AG04449 (cell line): ENCODE measurements around the gene STX5.

Experiments used
- CTCF ChIA-PET: fragments of 350-600 bp; formaldehyde crosslinking; extraction: SDS; loops from one replicate; lab custom pipeline; 2021; ENCODE audit warnings: antibody characterized with exemption; lab: Yijun Ruan, JAX
- POLR2A ChIA-PET: fragments of 400-600, 350-600 bp; formaldehyde crosslinking; extraction: SDS; loops from one replicate; lab custom pipeline; 2020; ENCODE audit warnings: antibody characterized with exemption, inconsistent platforms; lab: Yijun Ruan, JAX
- DNase-seq: peaks from one replicate; pipeline ENCODE4 v3.0.0-alpha.2; 2010; ENCODE audit warnings: low read depth, low spot score
- H3K4me3 ChIP-seq: 2 replicates; pipeline ENCODE4 v1.5.1; 2011; ENCODE audit warnings: low read depth, mild to moderate bottlenecking, control low read depth, low read length
- TF ChIP-seq, protein P1 (sequence below): IDR thresholded peaks from one replicate; pipeline ENCODE4 v1.5.1; 2011; ENCODE audit warnings: mild to moderate bottlenecking, moderate library complexity, low read length, control low read depth, inconsistent platforms; ENCODE audit not compliant: insufficient read depth; ENCODE audit errors: missing control alignments

The STX5 gene, protein sequence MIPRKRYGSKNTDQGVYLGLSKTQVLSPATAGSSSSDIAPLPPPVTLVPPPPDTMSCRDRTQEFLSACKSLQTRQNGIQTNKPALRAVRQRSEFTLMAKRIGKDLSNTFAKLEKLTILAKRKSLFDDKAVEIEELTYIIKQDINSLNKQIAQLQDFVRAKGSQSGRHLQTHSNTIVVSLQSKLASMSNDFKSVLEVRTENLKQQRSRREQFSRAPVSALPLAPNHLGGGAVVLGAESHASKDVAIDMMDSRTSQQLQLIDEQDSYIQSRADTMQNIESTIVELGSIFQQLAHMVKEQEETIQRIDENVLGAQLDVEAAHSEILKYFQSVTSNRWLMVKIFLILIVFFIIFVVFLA

GRCh38 chr11:62831520-62832335, at the start of gene STX5:
Gene STX5 (minus strand): TSS chr11:62832051. CDS start chr11:62831243, 808 bp downstream.
- peak; percentile 95 for DNase-seq
- H3K4me3 ChIP-seq, result peak within 1 kb of the TSS; percentile 85
- TF ChIP-seq, protein P1, sequence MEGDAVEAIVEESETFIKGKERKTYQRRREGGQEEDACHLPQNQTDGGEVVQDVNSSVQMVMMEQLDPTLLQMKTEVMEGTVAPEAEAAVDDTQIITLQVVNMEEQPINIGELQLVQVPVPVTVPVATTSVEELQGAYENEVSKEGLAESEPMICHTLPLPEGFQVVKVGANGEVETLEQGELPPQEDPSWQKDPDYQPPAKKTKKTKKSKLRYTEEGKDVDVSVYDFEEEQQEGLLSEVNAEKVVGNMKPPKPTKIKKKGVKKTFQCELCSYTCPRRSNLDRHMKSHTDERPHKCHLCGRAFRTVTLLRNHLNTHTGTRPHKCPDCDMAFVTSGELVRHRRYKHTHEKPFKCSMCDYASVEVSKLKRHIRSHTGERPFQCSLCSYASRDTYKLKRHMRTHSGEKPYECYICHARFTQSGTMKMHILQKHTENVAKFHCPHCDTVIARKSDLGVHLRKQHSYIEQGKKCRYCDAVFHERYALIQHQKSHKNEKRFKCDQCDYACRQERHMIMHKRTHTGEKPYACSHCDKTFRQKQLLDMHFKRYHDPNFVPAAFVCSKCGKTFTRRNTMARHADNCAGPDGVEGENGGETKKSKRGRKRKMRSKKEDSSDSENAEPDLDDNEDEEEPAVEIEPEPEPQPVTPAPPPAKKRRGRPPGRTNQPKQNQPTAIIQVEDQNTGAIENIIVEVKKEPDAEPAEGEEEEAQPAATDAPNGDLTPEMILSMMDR, result no peak
- ChIA-PET CTCF (interaction anchor here (0.9 to 3.3 kb wide), 5 partner anchors 10 to 60 kb away, joined by 3 to 19 read pairs (median 4); partner anchors contain the start of genes TAF6L and TMEM179B), POLR2A (interaction anchor here (0.6 to 2.8 kb wide), 16 partner anchors 8 to 167 kb away, joined by 3 to 78 read pairs (median 6); partner anchors contain the start of genes C11orf98, CSKMT, POLR2G and TMEM223)

- POLR2A ChIA-PET, result interaction anchor here (0.6 to 4.3 kb wide), 9 partner anchors 9 to 290 kb away, joined by 3 to 42 read pairs (median 5); partner anchors contain the start of genes TMEM179B and TUT1
These were observed 49.1 kb upstream of the STX5 start, which contains the start of gene SLC3A2 for GRCh38 chr11:62880803-62881578. Gene SLC3A2 (plus strand): TSS chr11:62880896. CDS start chr11:62881024, 128 bp downstream.

DNA sequence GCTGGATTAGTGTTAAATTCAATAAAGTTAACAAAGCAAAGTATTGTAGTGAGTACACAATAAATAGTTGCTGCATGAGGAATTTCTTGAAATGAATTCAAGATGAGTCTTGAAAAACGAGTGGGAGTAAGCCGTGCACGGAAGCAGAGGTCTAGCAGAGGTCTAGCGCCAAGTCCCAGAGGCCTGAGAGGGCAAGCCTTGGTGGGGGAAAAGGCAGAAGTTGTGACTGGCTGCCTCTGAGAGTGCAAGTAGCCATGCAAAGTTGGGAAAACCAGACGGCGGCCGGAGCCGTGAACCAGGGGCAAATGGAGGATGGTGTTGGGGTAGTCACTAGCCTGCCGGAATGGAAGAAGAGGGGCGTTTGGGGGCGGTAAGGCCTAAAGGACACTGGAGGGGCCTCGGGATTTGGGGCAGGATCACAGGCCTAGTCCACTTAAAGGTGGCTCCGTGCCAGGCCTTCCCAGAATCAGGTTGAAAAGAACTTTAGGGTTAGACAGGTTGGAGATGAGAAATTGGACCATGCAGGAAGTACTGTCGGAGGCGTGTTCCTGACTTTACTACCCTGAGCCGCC, 48.5 kb upstream of the STX5 start:
- POLR2A ChIA-PET, result interaction anchor here (0.6 to 4.3 kb wide), 5 partner anchors 9 to 39 kb away, joined by 3 to 42 read pairs (median 5); no protein-coding TSS in a partner anchor
- CTCF ChIA-PET, result interaction anchor here (0.8 to 2.1 kb wide), 7 partner anchors 9 to 94 kb away, joined by 3 to 11 read pairs (median 5); no protein-coding TSS in a partner anchor
- TF ChIP-seq, protein P1, result no peak
- peak overlapping the region; percentile 100 for H3K4me3 ChIP-seq
- DNase-seq, result no peak

More at GRCh38 chr11:62880803-62881578, 49.1 kb upstream of the STX5 start, which contains the start of gene SLC3A2:
- no peak for DNase-seq
- H3K4me3 ChIP-seq, result peak within 1 kb of the TSS; percentile 100
- TF ChIP-seq, protein P1, result peak; percentile 86
- CTCF ChIA-PET, result interaction anchor here (0.7 to 2.1 kb wide), 10 partner anchors 9 to 321 kb away, joined by 3 to 11 read pairs (median 4); no protein-coding TSS in a partner anchor

- CTCF ChIA-PET, result interaction anchor here (0.8 to 1.7 kb wide), 3 partner anchors 17 to 93 kb away, joined by 3 to 10 read pairs (median 5); partner anchors contain the start of gene TMEM179B
- TF ChIP-seq, protein P1, result no peak
- POLR2A ChIA-PET, result interaction anchor here (1.0 to 4.3 kb wide), 2 partner anchors 10 to 38 kb away, joined by 3 to 42 read pairs; no protein-coding TSS in a partner anchor
- peak overlapping the region; percentile 100 for H3K4me3 ChIP-seq
- no peak for DNase-seq
These were observed 47.6 kb upstream of the STX5 start for GRCh38 chr11:62879235-62879978.
